Chondrocyte (in vitro differentiated cells): ENCODE measurements around the gene AXIN1. TPM values are rescaled to one million over a fixed set of nuclear protein-coding genes. Genes with fewer than 3 reads are reported as not detected.

Experiments
- DNase-seq: peaks from one replicate; pipeline ENCODE4 v3.0.0; 2021; ENCODE audit warnings: mixed read lengths, low spot score
- H3K27ac Mint-ChIP-seq: one replicate; pipeline ENCODE4 v1.8.0; 2021; ENCODE audit warnings: mild to moderate bottlenecking, moderate library complexity, mixed read lengths; ENCODE audit not compliant: unreplicated experiment
- H3K27me3 Mint-ChIP-seq: 2 replicates; pipeline ENCODE4 v1.8.0; 2021; ENCODE audit warnings: low read depth, mixed read lengths
- H3K36me3 Mint-ChIP-seq: 2 replicates; pipeline ENCODE4 v1.8.0; 2021; ENCODE audit warnings: low read depth, mixed read lengths
- H3K4me1 Mint-ChIP-seq: 2 replicates; pipeline ENCODE4 v1.8.0; 2021; ENCODE audit warnings: low read depth, mild to moderate bottlenecking, mixed read lengths
- H3K4me3 Mint-ChIP-seq: one replicate; pipeline ENCODE4 v1.8.0; 2021; ENCODE audit warnings: mild to moderate bottlenecking, moderate library complexity, mixed read lengths; ENCODE audit not compliant: unreplicated experiment
- H3K9me3 Mint-ChIP-seq: 2 replicates; pipeline ENCODE4 v1.8.0; 2021; ENCODE audit warnings: low read depth, mixed read lengths
- CTCF ChIP-seq: fragments of 200-600 bp; sonication (generic); IDR thresholded peaks from 2 replicates; pipeline ENCODE4 v1.5.0; 2021; ENCODE audit warnings: antibody characterized with exemption, mild to moderate bottlenecking, moderate library complexity
- total RNA-seq: library from RNA; stranded (reverse); gene quantifications from 3 replicates; pipeline ENCODE4 v1.2.1, GENCODE V29; 2021

Gene AXIN1
- total RNA-seq, 1 donor from 2014 or later, result 27.2 TPM

- no peak overlapping the region for H3K27ac Mint-ChIP-seq
- H3K4me3 Mint-ChIP-seq, result no peak overlapping the region
- peaks cover 7% of the 10 kb centered on the region for H3K36me3 Mint-ChIP-seq
Measured at GRCh38 chr16:309476-309875, 43.0 kb downstream of the AXIN1 start.

DNA sequence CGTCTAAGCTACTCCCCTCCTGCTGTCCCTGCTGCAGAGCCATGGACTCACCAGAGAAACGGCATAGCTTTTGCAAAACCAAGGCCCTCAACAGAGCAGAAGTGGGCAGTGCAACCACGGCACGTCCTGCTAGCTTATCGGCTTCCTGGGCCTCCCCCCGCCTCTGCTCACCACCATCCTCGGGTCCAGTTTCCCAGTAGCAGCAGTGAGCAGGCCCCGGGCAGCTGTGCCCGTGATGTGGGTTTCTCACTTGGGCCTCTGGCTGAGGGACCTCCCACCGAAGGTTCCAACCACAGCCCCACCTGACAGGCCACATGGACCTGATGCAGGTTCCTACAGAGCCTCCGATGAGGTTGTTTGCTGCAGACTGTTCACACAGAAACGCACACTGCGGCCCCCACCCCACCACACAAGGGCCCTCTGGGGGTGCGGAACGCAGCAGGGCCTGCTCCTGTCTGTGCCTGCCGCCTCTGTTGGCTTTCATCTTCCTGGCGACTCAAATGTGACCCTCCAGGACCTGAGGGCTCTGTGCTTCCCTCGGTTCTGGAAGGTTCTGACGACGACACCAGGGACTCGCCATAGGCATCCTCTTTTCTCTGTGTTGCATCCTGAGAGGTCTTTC, 44.7 kb downstream of the AXIN1 start:
- Mint-ChIP-seq H3K36me3 (peaks cover 12% of the 10 kb centered on the region), H3K4me3 (no peak overlapping the region), H3K27ac (no peak overlapping the region), H3K27me3 (no peaks in the 10 kb centered on the region), H3K4me1 (no peaks in the 10 kb centered on the region), H3K9me3 (no peaks in the 10 kb centered on the region)
- no peak for TF ChIP-seq CTCF
- DNase-seq, result no peak

More at GRCh38 chr16:309476-309875, 43.0 kb downstream of the AXIN1 start:
- Mint-ChIP-seq H3K4me1 (no peaks in the 10 kb centered on the region), H3K27me3 (no peaks in the 10 kb centered on the region), H3K9me3 (no peaks in the 10 kb centered on the region)
- no peak for DNase-seq
- TF ChIP-seq CTCF, result no peak

DNA sequence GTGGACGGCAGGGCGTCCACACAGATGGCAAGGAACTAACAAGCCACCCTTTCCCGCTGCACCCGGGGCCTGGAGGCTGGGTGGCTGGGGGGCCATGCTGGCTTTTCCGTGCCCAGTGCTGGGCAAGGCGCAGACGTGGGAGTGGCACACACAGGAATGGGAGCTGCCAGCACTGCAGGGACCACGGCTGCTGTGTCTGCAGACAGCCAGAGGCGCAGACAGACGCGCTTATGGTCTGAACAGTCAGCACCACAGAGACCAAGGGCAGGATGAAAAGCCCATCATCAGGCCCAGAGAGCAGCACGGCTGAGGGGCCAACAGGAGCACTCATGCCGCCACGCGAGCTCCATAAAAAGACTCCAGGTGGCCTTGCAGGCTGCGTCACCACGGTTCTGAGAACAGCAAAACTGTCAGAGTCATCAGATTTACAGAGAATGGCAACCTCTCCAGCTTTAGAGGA, 45.6 kb downstream of the AXIN1 start:
- Mint-ChIP-seq H3K4me3 (no peak overlapping the region), H3K27me3 (no peaks in the 10 kb centered on the region), H3K36me3 (peaks cover 12% of the 10 kb centered on the region), H3K4me1 (no peaks in the 10 kb centered on the region), H3K27ac (no peak overlapping the region), H3K9me3 (no peaks in the 10 kb centered on the region)
- TF ChIP-seq CTCF, result no peak
- DNase-seq, result no peak

- Mint-ChIP-seq H3K4me3 (no peak overlapping the region), H3K9me3 (no peaks in the 10 kb centered on the region), H3K27me3 (no peaks in the 10 kb centered on the region), H3K4me1 (no peaks in the 10 kb centered on the region), H3K36me3 (peaks cover 12% of the 10 kb centered on the region), H3K27ac (no peak overlapping the region)
- no peak for TF ChIP-seq CTCF
- no peak for DNase-seq
Measured at GRCh38 chr16:305916-306626, 46.5 kb downstream of the AXIN1 start.

DNA sequence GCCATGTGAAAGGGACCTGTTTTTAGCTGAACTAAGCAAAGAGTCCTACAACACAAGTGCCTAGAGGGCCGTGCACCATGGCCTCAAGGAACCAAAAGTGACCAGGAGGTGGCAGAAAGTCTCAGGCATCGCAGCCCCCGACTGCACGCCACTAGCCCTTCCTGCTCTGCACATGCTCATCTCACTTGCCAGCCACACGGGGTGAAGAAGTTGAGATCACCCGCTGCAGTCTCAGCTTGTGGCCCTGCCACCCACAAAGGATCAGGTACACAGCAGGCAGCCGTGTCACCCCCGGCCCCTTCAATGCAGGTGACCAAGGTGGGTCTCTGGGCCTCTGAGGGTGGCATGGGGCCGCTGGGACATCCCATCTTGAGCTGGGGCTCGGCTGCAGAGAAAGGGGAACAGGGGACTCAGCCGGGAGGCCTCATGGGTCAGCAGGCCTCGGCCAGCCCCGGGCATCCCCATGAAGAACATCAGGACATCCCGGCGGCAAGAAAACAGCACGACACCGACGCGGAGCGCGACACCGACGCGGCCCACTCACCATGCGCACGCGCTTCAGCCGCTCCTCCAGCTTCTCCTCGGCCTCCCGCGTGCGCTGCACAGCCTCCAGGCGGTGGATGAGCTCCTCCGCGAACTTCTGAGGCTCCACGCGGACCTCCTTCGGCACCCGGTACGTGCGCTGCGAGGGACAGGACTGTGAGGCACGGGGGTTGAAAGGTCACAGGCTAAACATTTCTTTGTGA, 48.6 kb downstream of the AXIN1 start:
- Mint-ChIP-seq H3K36me3 (peaks cover 10% of the 10 kb centered on the region), H3K9me3 (no peaks in the 10 kb centered on the region), H3K27me3 (no peaks in the 10 kb centered on the region), H3K4me3 (no peak overlapping the region), H3K4me1 (no peaks in the 10 kb centered on the region), H3K27ac (no peak overlapping the region)
- no peak for TF ChIP-seq CTCF
- no peak for DNase-seq
